ENCODE results near the gene SLC35E2B.
A peak's percentile ranks its signal among the peaks of the same experiment; 100 is the strongest.

Gene SLC35E2B

GRCh38 chr1:1626207-1627141 is 66.1 kb downstream of the SLC35E2B start:
- peak overlapping the region; percentile 57 for H3K27ac Mint-ChIP-seq (ENCODE audit: low read depth)
- peaks cover 8% of the 10 kb centered on the region for H3K4me1 Mint-ChIP-seq
- ATAC-seq (replicated peaks; ENCODE audit: extremely low read depth, poor library complexity, severe bottlenecking) = no peak
- peaks cover 13% of the 10 kb centered on the region for H3K36me3 Mint-ChIP-seq (ENCODE audit: insufficient read depth)
- H3K4me3 Mint-ChIP-seq = no peak overlapping the region
- H3K9me3 Mint-ChIP-seq = no peaks in the 10 kb centered on the region
- DNase-seq (ENCODE audit: low spot score in 2 of 2) = no peak
- no peaks in the 10 kb centered on the region for H3K27me3 Mint-ChIP-seq

GRCh38 chr1:1625824-1626206 is 66.8 kb downstream of the SLC35E2B start:
- Mint-ChIP-seq H3K36me3 (ENCODE audit: insufficient read depth) (peaks cover 9% of the 10 kb centered on the region), H3K4me1 (peaks cover 8% of the 10 kb centered on the region), H3K27ac (ENCODE audit: low read depth) (no peak overlapping the region), H3K4me3 (no peak overlapping the region), H3K27me3 (no peaks in the 10 kb centered on the region), H3K9me3 (no peaks in the 10 kb centered on the region)
- ATAC-seq (replicated peaks; ENCODE audit: extremely low read depth, poor library complexity, severe bottlenecking) = no peak
- no peak for DNase-seq (ENCODE audit: low spot score in 2 of 2)

DNA sequence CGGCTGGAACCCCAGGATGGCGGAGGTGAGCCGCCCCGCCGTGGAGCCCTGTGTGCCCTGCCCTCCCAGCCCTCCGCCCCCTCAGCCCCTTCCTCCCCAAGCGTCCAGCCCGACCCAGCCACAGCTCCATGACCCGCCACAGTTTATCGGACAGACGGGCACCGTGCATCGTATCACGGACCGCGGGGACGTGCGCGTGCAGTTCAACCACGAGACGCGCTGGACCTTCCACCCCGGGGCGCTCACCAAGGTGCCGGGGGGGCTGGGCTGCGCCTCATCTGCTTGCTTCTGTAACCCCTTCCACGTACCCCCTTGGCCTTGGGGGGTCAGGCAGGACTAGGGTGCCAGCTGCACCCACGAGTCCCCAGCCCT is 67.2 kb downstream of the SLC35E2B start:
- Mint-ChIP-seq H3K4me1 (peaks cover 7% of the 10 kb centered on the region), H3K36me3 (ENCODE audit: insufficient read depth) (peaks cover 8% of the 10 kb centered on the region), H3K9me3 (no peaks in the 10 kb centered on the region), H3K27me3 (no peaks in the 10 kb centered on the region), H3K4me3 (no peak overlapping the region), H3K27ac (ENCODE audit: low read depth) (no peak overlapping the region)
- DNase-seq (ENCODE audit: low spot score in 2 of 2) (no peak), ATAC-seq (replicated peaks; ENCODE audit: extremely low read depth, poor library complexity, severe bottlenecking) (no peak)

DNA sequence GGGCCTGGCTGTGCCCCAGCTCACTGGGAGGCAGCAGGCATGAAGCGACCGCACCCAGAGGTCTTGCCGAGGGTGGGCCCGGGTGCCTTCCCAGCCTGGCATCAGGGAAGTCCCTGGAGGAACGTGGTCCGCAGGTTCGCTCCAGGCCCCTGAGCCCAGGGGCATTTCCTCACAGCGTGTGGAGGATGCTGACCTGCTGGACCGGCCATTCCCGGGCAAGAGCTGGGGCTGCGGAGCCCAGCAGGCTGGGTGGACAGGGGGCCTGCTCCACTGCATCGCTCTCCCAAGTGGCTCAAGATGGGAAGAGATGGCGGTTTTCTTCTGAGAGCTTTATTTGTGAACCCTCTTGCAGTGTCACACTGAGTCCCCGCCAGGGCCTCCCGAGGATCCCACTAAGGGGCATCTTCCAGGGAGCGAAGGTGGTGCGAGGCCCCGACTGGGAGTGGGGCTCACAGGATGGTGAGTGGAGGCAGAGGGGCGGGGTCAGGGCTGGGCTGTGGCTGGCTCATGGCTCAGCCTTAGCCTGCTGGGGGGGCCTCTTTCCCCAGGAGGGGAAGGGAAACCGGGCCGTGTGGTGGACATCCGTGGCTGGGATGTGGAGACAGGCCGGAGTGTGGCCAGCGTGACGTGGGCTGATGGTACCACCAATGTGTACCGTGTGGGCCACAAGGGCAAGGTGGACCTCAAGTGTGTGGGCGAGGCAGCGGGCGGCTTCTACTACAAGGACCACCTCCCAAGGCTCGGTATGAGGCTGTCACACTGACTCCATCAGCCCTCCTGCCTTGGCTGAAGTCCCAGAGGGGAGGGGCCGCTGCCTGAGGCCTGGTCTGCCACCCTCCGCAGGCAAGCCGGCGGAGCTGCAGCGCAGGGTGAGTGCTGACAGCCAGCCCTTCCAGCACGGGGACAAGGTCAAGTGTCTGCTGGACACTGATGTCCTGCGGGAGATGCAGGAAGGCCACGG is 67.9 kb downstream of the SLC35E2B start:
- Mint-ChIP-seq H3K9me3 (no peaks in the 10 kb centered on the region), H3K27me3 (no peaks in the 10 kb centered on the region), H3K4me1 (peaks cover under 1% of the 10 kb centered on the region), H3K36me3 (ENCODE audit: insufficient read depth) (peaks cover 3% of the 10 kb centered on the region), H3K27ac (ENCODE audit: low read depth) (no peak overlapping the region), H3K4me3 (no peak overlapping the region)
- no peak for ATAC-seq (replicated peaks; ENCODE audit: extremely low read depth, poor library complexity, severe bottlenecking)
- no peak for DNase-seq (ENCODE audit: low spot score in 2 of 2)

GRCh38 chr1:1623631-1624442 is 68.8 kb downstream of the SLC35E2B start:
- Mint-ChIP-seq H3K27me3 (no peaks in the 10 kb centered on the region), H3K27ac (ENCODE audit: low read depth) (no peak overlapping the region), H3K4me1 (no peaks in the 10 kb centered on the region), H3K36me3 (ENCODE audit: insufficient read depth) (peaks cover 3% of the 10 kb centered on the region), H3K9me3 (no peaks in the 10 kb centered on the region), H3K4me3 (no peak overlapping the region)
- ATAC-seq (replicated peaks; ENCODE audit: extremely low read depth, poor library complexity, severe bottlenecking) = no peak
- DNase-seq (ENCODE audit: low spot score in 2 of 2) = no peak

GRCh38 chr1:1623181-1623630 is 69.4 kb downstream of the SLC35E2B start:
- no peaks in the 10 kb centered on the region for H3K4me1 Mint-ChIP-seq
- ATAC-seq (replicated peaks; ENCODE audit: extremely low read depth, poor library complexity, severe bottlenecking) (no peak), DNase-seq (ENCODE audit: low spot score in 2 of 2) (no peak)
- H3K9me3 Mint-ChIP-seq = no peaks in the 10 kb centered on the region
- peaks cover 5% of the 10 kb centered on the region for H3K36me3 Mint-ChIP-seq (ENCODE audit: insufficient read depth)
- H3K27ac Mint-ChIP-seq (ENCODE audit: low read depth) = no peak overlapping the region
- H3K4me3 Mint-ChIP-seq = no peak overlapping the region
- H3K27me3 Mint-ChIP-seq = no peaks in the 10 kb centered on the region

- Mint-ChIP-seq H3K27ac (ENCODE audit: low read depth) (no peak overlapping the region), H3K4me1 (no peaks in the 10 kb centered on the region), H3K9me3 (no peaks in the 10 kb centered on the region), H3K27me3 (no peaks in the 10 kb centered on the region), H3K4me3 (no peak overlapping the region), H3K36me3 (ENCODE audit: insufficient read depth) (peaks cover 4% of the 10 kb centered on the region)
- ATAC-seq (replicated peaks; ENCODE audit: extremely low read depth, poor library complexity, severe bottlenecking) (no peak), DNase-seq (ENCODE audit: low spot score in 2 of 2) (no peak)
These were observed 69.9 kb downstream of the SLC35E2B start for GRCh38 chr1:1622788-1623094.

DNA sequence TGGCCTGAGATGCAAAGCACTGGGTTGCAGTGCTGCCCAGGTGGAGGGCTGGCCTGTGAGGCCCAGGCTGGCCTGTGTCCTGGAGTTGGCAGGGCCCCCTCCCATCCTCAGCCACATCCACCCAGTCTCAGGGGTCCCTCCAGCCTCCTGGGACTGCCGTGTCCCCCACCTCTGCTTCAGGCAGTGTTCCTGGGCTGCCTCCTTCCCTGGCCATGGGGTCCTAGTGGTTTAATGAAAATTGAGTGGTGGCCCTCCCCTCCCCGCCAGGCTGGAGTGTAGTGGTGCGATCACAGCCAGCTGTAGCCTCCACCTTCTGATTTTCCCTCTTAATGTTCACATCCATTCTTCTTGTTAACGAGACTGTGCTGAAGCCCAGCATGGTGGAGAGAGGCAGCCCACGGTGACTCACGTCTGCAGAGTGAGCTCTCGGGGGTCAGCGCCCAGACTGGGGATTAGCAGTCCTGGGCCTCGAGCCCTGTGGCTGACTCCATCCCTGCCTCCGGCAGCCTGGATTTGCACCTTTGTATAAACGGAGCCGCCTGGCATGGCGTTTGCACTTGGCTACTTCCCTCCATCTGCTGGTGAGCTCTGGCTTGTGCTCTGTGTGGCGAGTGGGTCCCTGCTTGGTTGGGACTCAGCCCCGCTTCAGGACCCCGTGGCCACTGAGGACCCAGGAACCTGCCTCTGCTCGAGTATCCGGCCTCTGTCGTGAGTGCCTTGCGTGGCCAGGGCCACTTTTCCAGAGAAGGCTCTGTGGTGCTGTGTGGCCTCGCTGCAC is 70.4 kb downstream of the SLC35E2B start:
- H3K27me3 Mint-ChIP-seq = no peaks in the 10 kb centered on the region
- peaks cover 7% of the 10 kb centered on the region for H3K36me3 Mint-ChIP-seq (ENCODE audit: insufficient read depth)
- ATAC-seq (replicated peaks; ENCODE audit: extremely low read depth, poor library complexity, severe bottlenecking) = no peak
- no peak for DNase-seq (ENCODE audit: low spot score in 2 of 2)
- no peaks in the 10 kb centered on the region for H3K4me1 Mint-ChIP-seq
- no peak overlapping the region for H3K27ac Mint-ChIP-seq (ENCODE audit: low read depth)
- no peaks in the 10 kb centered on the region for H3K9me3 Mint-ChIP-seq
- H3K4me3 Mint-ChIP-seq = no peak overlapping the region

DNA sequence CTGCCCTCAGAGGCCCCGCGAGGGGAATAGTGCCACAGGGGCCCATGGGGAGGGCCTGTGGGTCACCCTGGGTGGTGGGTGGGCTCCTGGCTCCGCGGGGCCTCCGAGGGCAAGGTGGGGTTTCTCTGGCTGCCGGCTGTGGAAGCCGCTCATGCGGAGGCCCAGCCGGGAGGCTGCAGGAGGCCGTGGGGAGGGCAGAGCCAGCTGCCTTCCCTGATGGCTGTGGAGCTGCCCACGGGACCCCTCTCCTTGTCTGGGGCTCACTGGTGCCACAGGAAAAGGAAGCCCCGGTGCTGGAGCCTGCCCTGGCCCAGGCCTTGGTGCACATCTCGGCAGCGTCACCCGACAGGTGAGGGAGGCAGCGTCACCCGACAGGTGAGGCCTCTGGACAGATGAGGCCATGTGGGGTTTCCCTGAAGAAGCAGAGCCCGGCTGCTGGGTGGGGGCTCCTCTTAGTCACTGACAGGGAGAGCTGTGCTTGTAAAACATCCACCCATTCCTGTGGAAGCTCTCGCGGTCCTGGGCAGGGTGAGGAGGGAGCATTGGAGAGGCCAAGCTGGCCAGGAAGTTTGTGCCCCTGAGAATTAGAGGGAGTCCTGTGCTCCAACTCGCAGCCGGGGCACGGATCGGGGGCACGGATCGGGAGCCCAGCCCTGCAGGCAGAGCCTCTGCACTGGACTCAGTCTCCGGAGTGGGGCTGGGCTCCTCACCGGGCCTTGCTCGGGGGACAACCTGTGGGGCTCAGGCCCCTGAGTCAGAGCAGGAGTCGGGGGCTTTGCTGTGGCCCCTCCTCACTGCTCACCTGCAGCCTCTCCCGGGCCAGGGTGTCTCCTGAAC is 71.2 kb downstream of the SLC35E2B start:
- DNase-seq (ENCODE audit: low spot score in 2 of 2) = no peak
- ATAC-seq (replicated peaks; ENCODE audit: extremely low read depth, poor library complexity, severe bottlenecking) = no peak

DNA sequence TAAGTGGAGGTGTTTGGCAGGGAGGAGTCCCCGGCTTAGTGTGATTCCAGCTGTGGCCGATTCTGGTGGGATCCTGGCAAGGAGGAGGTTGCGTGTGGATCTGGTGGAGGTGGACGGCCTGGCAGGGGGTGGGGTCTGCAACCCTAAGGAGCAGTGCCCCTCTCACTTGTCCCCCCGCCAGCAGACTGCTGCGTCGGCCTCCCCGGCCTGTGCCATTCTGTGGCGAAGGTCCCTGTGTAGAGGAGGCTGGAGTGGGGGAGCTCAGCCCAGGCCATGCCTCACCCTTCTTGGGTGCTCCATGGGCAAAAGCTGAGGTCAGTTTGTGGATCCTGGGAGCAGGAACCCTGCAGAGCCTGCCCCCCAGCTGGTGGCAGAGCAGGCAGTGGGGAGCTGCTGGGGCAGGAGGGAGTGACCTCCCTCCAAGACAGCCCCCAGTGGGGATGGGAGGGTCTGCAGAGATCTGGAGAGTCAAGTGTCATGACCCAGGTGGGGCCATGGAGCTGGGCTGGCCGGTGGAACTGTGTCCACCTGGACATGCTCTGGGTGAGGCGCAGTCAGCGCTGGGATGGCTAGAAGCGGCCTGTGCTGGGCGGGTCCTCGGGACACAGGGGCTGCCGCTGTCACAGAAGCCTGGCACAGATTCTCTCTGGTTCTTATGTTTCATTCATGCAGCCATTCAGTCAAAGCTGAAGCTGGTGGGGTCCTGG is 72.0 kb downstream of the SLC35E2B start:
- ATAC-seq (replicated peaks; ENCODE audit: extremely low read depth, poor library complexity, severe bottlenecking) = no peak
- Mint-ChIP-seq H3K9me3 (no peaks in the 10 kb centered on the region), H3K27me3 (no peaks in the 10 kb centered on the region), H3K27ac (ENCODE audit: low read depth) (no peak overlapping the region), H3K4me3 (no peak overlapping the region), H3K36me3 (ENCODE audit: insufficient read depth) (peaks cover 11% of the 10 kb centered on the region), H3K4me1 (peaks cover 4% of the 10 kb centered on the region)
- DNase-seq (ENCODE audit: low spot score in 2 of 2) = no peak

More for the DNA sequence above, 71.2 kb downstream of the SLC35E2B start:
- peaks cover 10% of the 10 kb centered on the region for H3K36me3 Mint-ChIP-seq (ENCODE audit: insufficient read depth)
- H3K9me3 Mint-ChIP-seq = no peaks in the 10 kb centered on the region
- peaks cover 3% of the 10 kb centered on the region for H3K4me1 Mint-ChIP-seq
- no peak overlapping the region for H3K27ac Mint-ChIP-seq (ENCODE audit: low read depth)
- no peak overlapping the region for H3K4me3 Mint-ChIP-seq
- no peaks in the 10 kb centered on the region for H3K27me3 Mint-ChIP-seq

All from central memory CD8-positive, alpha-beta T cell (primary cell).